ENCODE data around the gene IL1RAPL1.

Gene IL1RAPL1

GRCh38 chrX:29792335-29792734, 1205.1 kb downstream of the IL1RAPL1 start (continued):
- no peak for TF ChIP-seq CREB5 (CRISPR knock-in tag; IDR thresholded peaks at IDR 0.05; ENCODE audit: low read depth)
- no peak for TF ChIP-seq ZFP3 (CRISPR knock-in tag; IDR thresholded peaks at IDR 0.05)
- no peak for TF ChIP-seq ZC3H10 (CRISPR knock-in tag; IDR thresholded peaks at IDR 0.05)

GRCh38 chrX:29797156-29797555, 1209.9 kb downstream of the IL1RAPL1 start:
- TF ChIP-seq ZFP30 (CRISPR knock-in tag; IDR thresholded peaks at IDR 0.05) (no peak), TSHZ2 (CRISPR knock-in tag; IDR thresholded peaks at IDR 0.05) (no peak), ARNTL (CRISPR knock-in tag; IDR thresholded peaks at IDR 0.05; ENCODE audit: borderline replicate concordance, low read depth) (no peak), TCF4 (CRISPR knock-in tag; IDR thresholded peaks at IDR 0.05; ENCODE audit: borderline replicate concordance) (no peak), ZC3H10 (CRISPR knock-in tag; IDR thresholded peaks at IDR 0.05) (no peak), ZNF8 (CRISPR knock-in tag; IDR thresholded peaks at IDR 0.05) (no peak), ZNF565 (CRISPR knock-in tag; conservative IDR thresholded peaks at IDR 0.05; ENCODE audit: low read depth) (no peak), PATZ1 (CRISPR knock-in tag; IDR thresholded peaks at IDR 0.05; ENCODE audit: borderline replicate concordance) (no peak), TOX (CRISPR knock-in tag; IDR thresholded peaks at IDR 0.05; ENCODE audit: borderline replicate concordance) (no peak), ZFP3 (CRISPR knock-in tag; IDR thresholded peaks at IDR 0.05) (no peak), CSDC2 (CRISPR knock-in tag; IDR thresholded peaks at IDR 0.05) (no peak), ISL1 (CRISPR knock-in tag; IDR thresholded peaks at IDR 0.05) (no peak), PPARA (CRISPR knock-in tag; IDR thresholded peaks at IDR 0.05; ENCODE audit: borderline replicate concordance) (no peak)
- no peak for ATAC-seq

GRCh38 chrX:29798469-29798868, 1211.2 kb downstream of the IL1RAPL1 start:
- 0 out of 3 replicates have a peak, but pooled peaks have one; percentile 19 for ATAC-seq

GRCh38 chrX:29813174-29813573, 1225.9 kb downstream of the IL1RAPL1 start:
- ATAC-seq: no peak
- TF ChIP-seq ZNF565 (CRISPR knock-in tag; conservative IDR thresholded peaks at IDR 0.05; ENCODE audit: low read depth): no peak
- TF ChIP-seq ESRRG (CRISPR knock-in tag; IDR thresholded peaks at IDR 0.05): no peak
- TF ChIP-seq CSDC2 (CRISPR knock-in tag; IDR thresholded peaks at IDR 0.05): no peak
- no peak for TF ChIP-seq TCF4 (CRISPR knock-in tag; IDR thresholded peaks at IDR 0.05; ENCODE audit: borderline replicate concordance)
- no peak for TF ChIP-seq CSRNP3 (CRISPR knock-in tag; IDR thresholded peaks at IDR 0.05)
- TF ChIP-seq TOX (CRISPR knock-in tag; IDR thresholded peaks at IDR 0.05; ENCODE audit: borderline replicate concordance): no peak
- no peak for TF ChIP-seq OSR1 (CRISPR knock-in tag; IDR thresholded peaks at IDR 0.05)
- TF ChIP-seq SNAI2 (CRISPR knock-in tag; IDR thresholded peaks at IDR 0.05): no peak
- no peak for TF ChIP-seq RARB (CRISPR knock-in tag; IDR thresholded peaks at IDR 0.05)
- no peak for TF ChIP-seq GLIS3 (CRISPR knock-in tag; IDR thresholded peaks at IDR 0.05)
- no peak for TF ChIP-seq ISL1 (CRISPR knock-in tag; IDR thresholded peaks at IDR 0.05)
- TF ChIP-seq ZFP30 (CRISPR knock-in tag; IDR thresholded peaks at IDR 0.05): no peak
- no peak for TF ChIP-seq ZNF70 (CRISPR knock-in tag; IDR thresholded peaks at IDR 0.05)
- TF ChIP-seq ZC3H10 (CRISPR knock-in tag; IDR thresholded peaks at IDR 0.05): no peak
- TF ChIP-seq PPARA (CRISPR knock-in tag; IDR thresholded peaks at IDR 0.05; ENCODE audit: borderline replicate concordance): no peak
- TF ChIP-seq ARNTL (CRISPR knock-in tag; IDR thresholded peaks at IDR 0.05; ENCODE audit: borderline replicate concordance, low read depth): no peak
- TF ChIP-seq ZNF8 (CRISPR knock-in tag; IDR thresholded peaks at IDR 0.05): no peak
- no peak for TF ChIP-seq BACH2 (CRISPR knock-in tag; IDR thresholded peaks at IDR 0.05; ENCODE audit: borderline replicate concordance)

More at GRCh38 chrX:29798469-29798868, 1211.2 kb downstream of the IL1RAPL1 start:
- no peak for TF ChIP-seq ZFP3 (CRISPR knock-in tag; IDR thresholded peaks at IDR 0.05)
- no peak for TF ChIP-seq PPARA (CRISPR knock-in tag; IDR thresholded peaks at IDR 0.05; ENCODE audit: borderline replicate concordance)

Data from SK-N-SH treated with all-trans-retinoic acid at 6 μM for 48 hours (cell line).